CD8-positive, alpha-beta memory T cell (primary cell): ENCODE data around the gene ASPG. TPM values are rescaled to one million over a fixed set of nuclear protein-coding genes. Genes with fewer than 3 reads are reported as not detected.
A peak's percentile ranks its signal among the peaks of the same experiment; 100 is the strongest.

Experiments used
- CTCF ChIA-PET: fragments of 350-600 bp; sonication (Branson Sonifier 250); formaldehyde crosslinking; loops from one replicate; lab custom pipeline; 2021; ENCODE audit warnings: antibody characterized with exemption; lab: Charles Lee
- POLR2A ChIA-PET: fragments of 350-600 bp; sonication (Branson Sonifier 250); formaldehyde crosslinking; loops from one replicate; lab custom pipeline; 2021; ENCODE audit warnings: antibody characterized with exemption; lab: Charles Lee
- DNase-seq, 5 donors: peaks; one replicate each; pipeline versions ENCODE4 v3.0.0 to v3.0.0-alpha.2; 2020 to 2022; ENCODE audit warnings: mixed read lengths in 1 of 5
- H3K27ac ChIP-seq: one replicate; pipeline ENCODE4 v1.7.0; 2013; ENCODE audit warnings: low read depth, mild to moderate bottlenecking, low read length, moderate library complexity
- H3K27me3 ChIP-seq: 2 replicates; pipeline ENCODE4 v1.7.0; 2013; ENCODE audit warnings: low read length, mild to moderate bottlenecking; ENCODE audit not compliant: insufficient read depth, poor library complexity, severe bottlenecking
- H3K36me3 ChIP-seq: 2 replicates; pipeline ENCODE4 v1.7.0; 2013; ENCODE audit warnings: mild to moderate bottlenecking, low read length, moderate library complexity; ENCODE audit not compliant: insufficient read depth
- H3K4me1 ChIP-seq: 2 replicates; pipeline ENCODE4 v1.7.0; 2013; ENCODE audit warnings: mild to moderate bottlenecking, low read length, moderate library complexity; ENCODE audit not compliant: insufficient read depth
- H3K4me3 ChIP-seq: 2 replicates; pipeline ENCODE4 v1.7.0; 2013; ENCODE audit warnings: mild to moderate bottlenecking, low read length
- H3K9me3 ChIP-seq: 2 replicates; pipeline ENCODE4 v1.7.0; 2013; ENCODE audit warnings: mild to moderate bottlenecking, low read length
- H3K27ac Mint-ChIP-seq, 8 donors: one replicate each; pipeline ENCODE4 v1.8.0; 2020 to 2021; ENCODE audit warnings: mixed read lengths in 8 of 8, mild to moderate bottlenecking in 6 of 8, inconsistent platforms in 3 of 8, moderate library complexity in 3 of 8
- H3K27me3 Mint-ChIP-seq, 2 donors: one replicate each; pipeline ENCODE4 v1.8.0; 2020 to 2021; ENCODE audit warnings: mixed read lengths in 2 of 2, mild to moderate bottlenecking in 1 of 2, moderate library complexity in 1 of 2
- H3K36me3 Mint-ChIP-seq, 3 donors: one replicate each; pipeline ENCODE4 v1.8.0; 2020 to 2021; ENCODE audit warnings: mixed read lengths in 3 of 3, inconsistent platforms in 1 of 3, mild to moderate bottlenecking in 1 of 3
- H3K4me1 Mint-ChIP-seq, 3 donors: one replicate each; pipeline ENCODE4 v1.8.0; 2020 to 2021; ENCODE audit warnings: mixed read lengths in 3 of 3, inconsistent platforms in 1 of 3, mild to moderate bottlenecking in 1 of 3
- H3K4me3 Mint-ChIP-seq, 7 donors: one replicate each; pipeline ENCODE4 v1.8.0; 2020 to 2021; ENCODE audit warnings: mixed read lengths in 7 of 7, mild to moderate bottlenecking in 6 of 7, moderate library complexity in 4 of 7, inconsistent platforms in 2 of 7
- H3K9me3 Mint-ChIP-seq, 5 donors: one replicate each; pipeline ENCODE4 v1.8.0; 2020 to 2022; ENCODE audit warnings: mixed read lengths in 5 of 5, mild to moderate bottlenecking in 3 of 5, moderate library complexity in 2 of 5, inconsistent platforms in 1 of 5
- polyA plus RNA-seq: library from polyadenylated mRNA; unstranded; fragments of 300-500 nt; fragmentation: Illumina TruSeq; gene quantifications from one replicate; pipeline ENCODE4 v1.2.3, GENCODE V29; 2021
- total RNA-seq, 2 experiments: library from RNA; stranded (reverse); gene quantifications; one replicate each; pipeline ENCODE4 v1.2.3, GENCODE V29; 2021

ASPG gene
- total and polyA plus RNA-seq, 3 experiments from 2014 or later = not detected

GRCh38 chr14:104091927-104092771 is 6.6 kb downstream of the ASPG start:
- POLR2A ChIA-PET = no interaction called here
- Mint-ChIP-seq H3K27me3 (peaks cover 2 to 10% of the 10 kb centered on the region in 2 donors), H3K36me3 (no peaks in the 10 kb centered on the region)

GRCh38 chr14:104092931-104093365 is 7.4 kb downstream of the ASPG start:
- POLR2A ChIA-PET = no interaction called here
- Mint-ChIP-seq H3K9me3 (no peaks in the 10 kb centered on the region), H3K36me3 (no peaks in the 10 kb centered on the region)

More at GRCh38 chr14:104091927-104092771, 6.6 kb downstream of the ASPG start:
- H3K4me1 ChIP-seq = no peaks in the 10 kb centered on the region
- H3K27ac ChIP-seq = no peak overlapping the region
- H3K4me1 Mint-ChIP-seq = peaks cover 5 to 6% (median 5%) of the 10 kb centered on the region in 3 donors
- H3K4me3 ChIP-seq = no peak overlapping the region
- H3K9me3 ChIP-seq = no peaks in the 10 kb centered on the region
- no peak overlapping the region for H3K27ac Mint-ChIP-seq
- no peaks in the 10 kb centered on the region for H3K36me3 ChIP-seq
- CTCF ChIA-PET = no interaction called here
- no peaks in the 10 kb centered on the region for H3K9me3 Mint-ChIP-seq
- no peak overlapping the region for H3K4me3 Mint-ChIP-seq
- no peaks in the 10 kb centered on the region for H3K27me3 ChIP-seq
- peak in 1 of 5 donors; percentile 46 for DNase-seq

GRCh38 chr14:104093366-104094055 is 8.0 kb downstream of the ASPG start:
- H3K4me3 ChIP-seq = no peak overlapping the region
- ChIA-PET CTCF (interaction anchor here (0.6 to 1.4 kb wide), 3 partner anchors 16 to 470 kb away, joined by 3 to 4 read pairs (median 4); no protein-coding TSS in a partner anchor), POLR2A (no interaction called here)
- no peak overlapping the region for H3K27ac ChIP-seq
- H3K9me3 ChIP-seq = no peaks in the 10 kb centered on the region
- no peak for DNase-seq
- no peak overlapping the region for H3K4me3 Mint-ChIP-seq
- no peaks in the 10 kb centered on the region for H3K36me3 ChIP-seq
- H3K4me1 Mint-ChIP-seq = peaks cover 5 to 6% (median 5%) of the 10 kb centered on the region in 3 donors
- H3K36me3 Mint-ChIP-seq = no peaks in the 10 kb centered on the region
- no peaks in the 10 kb centered on the region for H3K9me3 Mint-ChIP-seq
- no peaks in the 10 kb centered on the region for H3K4me1 ChIP-seq
- H3K27ac Mint-ChIP-seq = no peak overlapping the region
- H3K27me3 Mint-ChIP-seq = peaks cover 0 to 8% of the 10 kb centered on the region in 2 donors
- no peaks in the 10 kb centered on the region for H3K27me3 ChIP-seq

More at GRCh38 chr14:104092931-104093365, 7.4 kb downstream of the ASPG start:
- Mint-ChIP-seq H3K4me3 (no peak overlapping the region), H3K27me3 (peaks cover 0 to 8% of the 10 kb centered on the region in 2 donors), H3K27ac (no peak overlapping the region), H3K4me1 (peaks cover 5 to 6% (median 5%) of the 10 kb centered on the region in 3 donors)
- no peak for DNase-seq
- Histone ChIP-seq H3K4me3 (no peak overlapping the region), H3K27me3 (no peaks in the 10 kb centered on the region), H3K36me3 (no peaks in the 10 kb centered on the region), H3K4me1 (no peaks in the 10 kb centered on the region), H3K9me3 (no peaks in the 10 kb centered on the region), H3K27ac (no peak overlapping the region)
- CTCF ChIA-PET = interaction anchor here (0.6 to 1.0 kb wide), 2 partner anchors 306 to 471 kb away, joined by 3 to 4 read pairs; no protein-coding TSS in a partner anchor

- CTCF ChIA-PET = interaction anchor here (1.4 kb wide), 1 partner anchor 16 kb away, joined by 4 read pairs; no protein-coding TSS in a partner anchor
- Mint-ChIP-seq H3K27me3 (peaks cover 0 to 8% of the 10 kb centered on the region in 2 donors), H3K4me3 (no peak overlapping the region), H3K4me1 (peaks cover 5 to 6% (median 5%) of the 10 kb centered on the region in 3 donors), H3K27ac (no peak overlapping the region), H3K9me3 (no peaks in the 10 kb centered on the region), H3K36me3 (no peaks in the 10 kb centered on the region)
- H3K4me1 ChIP-seq = no peaks in the 10 kb centered on the region
- no peak overlapping the region for H3K27ac ChIP-seq
- no peaks in the 10 kb centered on the region for H3K36me3 ChIP-seq
- no peak for DNase-seq
- H3K9me3 ChIP-seq = no peaks in the 10 kb centered on the region
- no peak overlapping the region for H3K4me3 ChIP-seq
- H3K27me3 ChIP-seq = no peaks in the 10 kb centered on the region
- POLR2A ChIA-PET = no interaction called here
Measured at GRCh38 chr14:104094056-104094708, 8.7 kb downstream of the ASPG start.

GRCh38 chr14:104094709-104095425 is 9.4 kb downstream of the ASPG start:
- no peaks in the 10 kb centered on the region for H3K9me3 Mint-ChIP-seq
- no peaks in the 10 kb centered on the region for H3K36me3 ChIP-seq

GRCh38 chr14:104095426-104096310 is 10.2 kb downstream of the ASPG start:
- Histone ChIP-seq H3K4me1 (no peaks in the 10 kb centered on the region), H3K9me3 (no peaks in the 10 kb centered on the region), H3K36me3 (no peaks in the 10 kb centered on the region), H3K27ac (no peak overlapping the region), H3K4me3 (no peak overlapping the region), H3K27me3 (no peaks in the 10 kb centered on the region)
- H3K27me3 Mint-ChIP-seq = peaks cover 0 to 8% of the 10 kb centered on the region in 2 donors
- POLR2A ChIA-PET = no interaction called here
- H3K4me3 Mint-ChIP-seq = no peak overlapping the region
- H3K36me3 Mint-ChIP-seq = no peaks in the 10 kb centered on the region
- CTCF ChIA-PET = interaction anchor here (1.0 kb wide), 1 partner anchor 18 kb away, joined by 3 read pairs; no protein-coding TSS in a partner anchor
- H3K9me3 Mint-ChIP-seq = no peaks in the 10 kb centered on the region
- H3K4me1 Mint-ChIP-seq = peaks cover 5 to 6% (median 5%) of the 10 kb centered on the region in 3 donors
- peak in 1 of 5 donors; percentile 45 for DNase-seq
- no peak overlapping the region for H3K27ac Mint-ChIP-seq

More at GRCh38 chr14:104094709-104095425, 9.4 kb downstream of the ASPG start:
- ChIA-PET CTCF (interaction anchor here (1.4 kb wide), 1 partner anchor 17 kb away, joined by 4 read pairs; no protein-coding TSS in a partner anchor), POLR2A (no interaction called here)
- peak; percentile 47 to 73 (median 61) for DNase-seq
- Histone ChIP-seq H3K9me3 (no peaks in the 10 kb centered on the region), H3K27ac (no peak overlapping the region), H3K27me3 (no peaks in the 10 kb centered on the region), H3K4me3 (no peak overlapping the region), H3K4me1 (no peaks in the 10 kb centered on the region)
- Mint-ChIP-seq H3K36me3 (no peaks in the 10 kb centered on the region), H3K27ac (no peak overlapping the region), H3K4me3 (no peak overlapping the region), H3K4me1 (peaks cover 5 to 6% (median 5%) of the 10 kb centered on the region in 3 donors), H3K27me3 (peaks cover 0 to 8% of the 10 kb centered on the region in 2 donors)
